ENCODE results near the gene SLC39A12. TPM values are rescaled to one million over a fixed set of nuclear protein-coding genes. Genes with fewer than 3 reads are reported as not detected.

Gene SLC39A12
- total and polyA plus RNA-seq, 2 of the 13 experiments (the other 11 are each of a cell fraction or from before 2014, with no cell fraction given) = not detected

GRCh38 chr10:17951868-17952371 lies at the start of gene SLC39A12 (continued):
- no peak for TF ChIP-seq HNF1A (IDR thresholded peaks at IDR 0.05; ENCODE audit: low read depth)
- TF ChIP-seq HNF1A (CRISPR knock-in tag; IDR thresholded peaks at IDR 0.05; ENCODE audit: borderline replicate concordance) = no peak
- TF ChIP-seq ZNF564 (CRISPR knock-in tag; IDR thresholded peaks at IDR 0.05) = no peak
- no peak for TF ChIP-seq ATF1 (CRISPR knock-in tag; IDR thresholded peaks at IDR 0.05)
- TF ChIP-seq GMEB2 (CRISPR knock-in tag; IDR thresholded peaks at IDR 0.05; ENCODE audit: low read depth) = no peak
- TF ChIP-seq MXD3 (CRISPR knock-in tag; IDR thresholded peaks at IDR 0.05) = no peak
- TF ChIP-seq ZNF17 (CRISPR knock-in tag; IDR thresholded peaks at IDR 0.05) = no peak

GRCh38 chr10:17904564-17904963 lies 47.2 kb upstream of the SLC39A12 start:
- H3K27ac ChIP-seq (ENCODE audit: extremely low read length, insufficient read depth, low read length) = no peak overlapping the region
- H4K20me1 ChIP-seq (ENCODE audit: insufficient read depth, low read length) = 0 out of 2 replicates have a peak, but pooled peaks cover 2% of the 10 kb centered on the region
- peaks cover 0 to 7% of the 10 kb centered on the region in 2 experiments; a peak in 1 of 5 replicates for H3K27me3 ChIP-seq (ENCODE audit: control insufficient read depth in 1 of 2, insufficient read depth in 2 of 2, low read length in 2 of 2)
- no peaks in the 10 kb centered on the region for H3K9me3 ChIP-seq (ENCODE audit: low read length)
- ATAC-seq = no peak
- no TSS peak for BruUV-seq (replicated peaks)
- intact Hi-C loops (cut with micrococcal nuclease; ENCODE audit: unreplicated experiment) = no loop called here
- H3K36me3 ChIP-seq (replicated peaks in 1 of 2; ENCODE audit: control insufficient read depth in 1 of 2, insufficient read depth in 2 of 2, low read length in 2 of 2) = no peaks in the 10 kb centered on the region
- no peaks in the 10 kb centered on the region for H3K4me1 ChIP-seq (ENCODE audit: insufficient read depth, low read length)
- WGBS (ENCODE audit: low lambda C conversion rate) = 0% methylated on average over 2 of the region's 2 CpGs
- H2AFZ ChIP-seq (ENCODE audit: low read length) = no peak overlapping the region
- no peak overlapping the region for H3K9ac ChIP-seq (ENCODE audit: insufficient read depth, low read depth, low read length)
- ChIA-PET POLR2A (no interaction called here), CTCF (ENCODE audit: low intra/inter-chr PET ratio, low total read pairs) (no interaction called here)
- H3K4me3 ChIP-seq (replicated peaks in 1 of 3; ENCODE audit: insufficient read depth in 1 of 3, low read depth in 2 of 3, low read length in 3 of 3) = no peak overlapping the region
- H3K79me2 ChIP-seq (ENCODE audit: insufficient read depth, low read length) = no peaks in the 10 kb centered on the region
- no peak for FAIRE-seq
- DNase-seq (ENCODE audit: low spot score) = no peak
- in situ Hi-C loops (cut with HindIII; ENCODE audit: extremely low pct_ligation_motif_present, low pct_unique_long_range_greater_than_20kb) = no loop called here
- H3K4me2 ChIP-seq (ENCODE audit: low read depth, low read length) = no peak overlapping the region
- no peak for TF ChIP-seq ATM (IDR thresholded peaks at IDR 0.05; ENCODE audit: borderline replicate concordance)
- TF ChIP-seq NKX3-1 (CRISPR knock-in tag; IDR thresholded peaks at IDR 0.05) = no peak
- no peak for TF ChIP-seq ZNF101 (CRISPR knock-in tag; IDR thresholded peaks at IDR 0.05; ENCODE audit: borderline replicate concordance, low read depth)
- no peak for TF ChIP-seq GMEB1 (CRISPR knock-in tag; IDR thresholded peaks at IDR 0.05; ENCODE audit: borderline replicate concordance)
- no peak for TF ChIP-seq GPN1 (CRISPR knock-in tag; IDR thresholded peaks at IDR 0.05; ENCODE audit: borderline replicate concordance)
- TF ChIP-seq HMG20B (CRISPR knock-in tag; conservative IDR thresholded peaks at IDR 0.05) = no peak
- no peak for TF ChIP-seq SMAD1 (CRISPR knock-in tag; IDR thresholded peaks at IDR 0.05; ENCODE audit: borderline replicate concordance, low read depth)
- no peak for TF ChIP-seq MATR3 (CRISPR knock-in tag; IDR thresholded peaks at IDR 0.05)
- TF ChIP-seq ZFX (CRISPR knock-in tag; IDR thresholded peaks at IDR 0.05; ENCODE audit: low read depth) = no peak
- TF ChIP-seq SIX1 (CRISPR knock-in tag; IDR thresholded peaks at IDR 0.05; ENCODE audit: borderline replicate concordance) = no peak

Data from HepG2 (cell line).